Mesenchymal stem cell (in vitro differentiated cells and primary cell): ENCODE results near the gene ELFN1.

Source experiments
- DNase-seq: peaks from one replicate; pipeline ENCODE4 v3.0.0-alpha.2; 2013
- H2AFZ ChIP-seq: one replicate; pipeline ENCODE4 v1.6.1; 2013; ENCODE audit warnings: low read depth, mild to moderate bottlenecking, control low read depth, inconsistent platforms, low read length, moderate library complexity
- H2AK5ac ChIP-seq: 2 replicates; pipeline ENCODE4 v1.6.1; 2013; ENCODE audit warnings: low read length, moderate library complexity, mild to moderate bottlenecking, inconsistent platforms; ENCODE audit not compliant: severe bottlenecking
- H2BK120ac ChIP-seq: one replicate; pipeline ENCODE4 v1.6.1; 2013; ENCODE audit warnings: low read depth, mild to moderate bottlenecking, inconsistent platforms, low read length, moderate library complexity
- H2BK12ac ChIP-seq, 2 experiments: one replicate each; pipeline ENCODE4 v1.6.1; 2013; ENCODE audit warnings: inconsistent platforms in 2 of 2, low read length in 2 of 2, mild to moderate bottlenecking in 2 of 2, moderate library complexity in 2 of 2, control low read depth in 1 of 2
- H2BK15ac ChIP-seq: one replicate; pipeline ENCODE4 v1.6.1; 2013; ENCODE audit warnings: mild to moderate bottlenecking, low read depth, inconsistent platforms; ENCODE audit not compliant: poor library complexity, severe bottlenecking
- H2BK5ac ChIP-seq: 2 replicates; pipeline ENCODE4 v1.6.1; 2013; ENCODE audit warnings: low read depth, mild to moderate bottlenecking, low read length, control low read depth, inconsistent platforms; ENCODE audit not compliant: poor library complexity, severe bottlenecking
- H3K14ac ChIP-seq, 2 experiments: one replicate each; pipeline ENCODE4 v1.6.1; 2013; ENCODE audit warnings: inconsistent platforms in 2 of 2, low read length in 2 of 2, control low read depth in 1 of 2, mild to moderate bottlenecking in 1 of 2, moderate library complexity in 1 of 2
- H3K18ac ChIP-seq, 2 experiments: one replicate each; pipeline ENCODE4 v1.6.1; 2013; ENCODE audit warnings: inconsistent platforms in 2 of 2, low read length in 2 of 2, control low read depth in 1 of 2, low read depth in 1 of 2, mild to moderate bottlenecking in 1 of 2
- H3K23ac ChIP-seq, 2 experiments: one replicate each; pipeline ENCODE4 v1.6.1; 2013; ENCODE audit warnings: inconsistent platforms in 2 of 2, low read length in 2 of 2, mild to moderate bottlenecking in 2 of 2, moderate library complexity in 2 of 2, control low read depth in 1 of 2
- H3K27ac ChIP-seq: 2 replicates; pipeline ENCODE4 v1.5.1; 2013; ENCODE audit warnings: mild to moderate bottlenecking, moderate library complexity, low read length, control low read depth, inconsistent platforms; ENCODE audit not compliant: poor library complexity, severe bottlenecking
- H3K27me3 ChIP-seq, 2 experiments: 2 replicates each; pipeline versions ENCODE4 v1.6.1 to v1.7.0; 2013; ENCODE audit warnings: low read length in 2 of 2, mild to moderate bottlenecking in 2 of 2, moderate library complexity in 2 of 2, control low read depth in 1 of 2, inconsistent platforms in 1 of 2; ENCODE audit not compliant: control insufficient read depth in 1 of 2, insufficient read depth in 1 of 2
- H3K36me3 ChIP-seq, 2 experiments: 2 replicates each; pipeline versions ENCODE4 v1.6.1 to v1.7.0; 2013; ENCODE audit warnings: low read length in 2 of 2, control low read depth in 1 of 2, inconsistent platforms in 1 of 2, low read depth in 1 of 2, mild to moderate bottlenecking in 1 of 2; ENCODE audit not compliant: insufficient read depth in 2 of 2, control insufficient read depth in 1 of 2
- H3K4ac ChIP-seq, 2 experiments: one replicate each; pipeline ENCODE4 v1.6.1; 2013; ENCODE audit warnings: inconsistent platforms in 2 of 2, low read length in 2 of 2, mild to moderate bottlenecking in 2 of 2, moderate library complexity in 2 of 2, control low read depth in 1 of 2, low read depth in 1 of 2
- H3K4me1 ChIP-seq: 2 replicates; pipeline ENCODE4 v1.6.1; 2013; ENCODE audit warnings: low read depth, low read length, control low read depth; ENCODE audit not compliant: control insufficient read depth, insufficient read depth
- H3K4me2 ChIP-seq: 2 replicates; pipeline ENCODE4 v1.6.1; 2013; ENCODE audit warnings: low read length, mild to moderate bottlenecking, inconsistent platforms; ENCODE audit not compliant: poor library complexity, severe bottlenecking
- H3K4me3 ChIP-seq, 2 experiments: 2 replicates each; pipeline versions ENCODE4 v1.5.1 to v1.7.0; 2013; ENCODE audit warnings: low read length in 2 of 2, mild to moderate bottlenecking in 2 of 2, control low read depth in 1 of 2, low read depth in 1 of 2; ENCODE audit not compliant: insufficient read depth in 1 of 2
- H3K79me1 ChIP-seq: replicated peaks from 2 replicates; pipeline ENCODE4 v1.6.1; 2013; ENCODE audit warnings: mild to moderate bottlenecking, control low read depth, low read length, inconsistent platforms; ENCODE audit not compliant: poor library complexity, severe bottlenecking
- H3K9ac ChIP-seq: 2 replicates; pipeline ENCODE4 v1.7.0; 2013; ENCODE audit warnings: mild to moderate bottlenecking, low read length, moderate library complexity
- H3K9me3 ChIP-seq: 2 replicates; pipeline ENCODE4 v1.7.0; 2013; ENCODE audit warnings: mild to moderate bottlenecking, low read length; ENCODE audit not compliant: control insufficient read depth
- H4K8ac ChIP-seq: one replicate; pipeline ENCODE4 v1.6.1; 2013; ENCODE audit warnings: inconsistent platforms, mild to moderate bottlenecking, low read length, moderate library complexity
- H4K91ac ChIP-seq: one replicate; pipeline ENCODE4 v1.6.1; 2013; ENCODE audit warnings: mild to moderate bottlenecking, low read length, inconsistent platforms
- WGBS: methylation state at CpG from one replicate; pipeline ENCODE4 v1.1.7; 2013; ENCODE audit warnings: mixed read lengths; 5-methylcytosine and 5-hydroxymethylcytosine counted together

Gene ELFN1

DNA sequence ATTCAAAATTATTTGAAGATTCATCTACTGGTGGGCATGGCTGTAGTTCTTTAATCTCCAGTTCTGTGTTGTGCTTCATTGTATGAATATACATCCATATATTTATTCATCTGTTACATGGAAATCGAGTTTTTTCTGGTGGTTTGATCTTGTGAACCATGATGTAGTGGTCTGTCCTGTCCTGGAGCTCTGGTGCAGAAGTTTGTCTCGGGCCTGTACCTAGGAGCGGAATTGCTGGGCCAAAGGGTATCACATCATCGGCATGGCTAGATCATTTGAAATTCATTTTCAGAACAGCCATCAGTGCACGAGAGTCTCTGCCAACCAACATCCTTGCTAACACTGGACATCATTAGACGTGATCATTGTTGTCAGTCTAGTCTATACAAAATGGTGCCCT is 107.0 kb downstream of the ELFN1 start:
- no peak overlapping the region for H2BK12ac ChIP-seq
- H4K91ac ChIP-seq, result no peak overlapping the region
- no peak overlapping the region for H2BK5ac ChIP-seq
- no peak overlapping the region for H2BK120ac ChIP-seq
- DNase-seq, result no peak
- no peak overlapping the region for H2AK5ac ChIP-seq
- H3K27me3 ChIP-seq, result peaks cover 0 to 13% of the 10 kb centered on the region in 2 experiments
- no peak overlapping the region for H4K8ac ChIP-seq
- H3K36me3 ChIP-seq, result no peaks in the 10 kb centered on the region
- H3K14ac ChIP-seq, result no peak overlapping the region
- H3K9ac ChIP-seq, result no peak overlapping the region
- H3K18ac ChIP-seq, result no peak overlapping the region
- no peaks in the 10 kb centered on the region for H3K79me1 ChIP-seq
- H3K4me3 ChIP-seq, result no peak overlapping the region
- H2AFZ ChIP-seq, result no peak overlapping the region
- H3K23ac ChIP-seq, result no peak overlapping the region
- H2BK15ac ChIP-seq, result no peak overlapping the region
- no peak overlapping the region for H3K4me2 ChIP-seq
- no peak overlapping the region for H3K27ac ChIP-seq
- H3K4ac ChIP-seq, result no peak overlapping the region
- WGBS, result 73% methylated on average over 6 of the region's 6 CpGs
- peaks cover 16% of the 10 kb centered on the region for H3K9me3 ChIP-seq
- H3K4me1 ChIP-seq, result no peaks in the 10 kb centered on the region

DNA sequence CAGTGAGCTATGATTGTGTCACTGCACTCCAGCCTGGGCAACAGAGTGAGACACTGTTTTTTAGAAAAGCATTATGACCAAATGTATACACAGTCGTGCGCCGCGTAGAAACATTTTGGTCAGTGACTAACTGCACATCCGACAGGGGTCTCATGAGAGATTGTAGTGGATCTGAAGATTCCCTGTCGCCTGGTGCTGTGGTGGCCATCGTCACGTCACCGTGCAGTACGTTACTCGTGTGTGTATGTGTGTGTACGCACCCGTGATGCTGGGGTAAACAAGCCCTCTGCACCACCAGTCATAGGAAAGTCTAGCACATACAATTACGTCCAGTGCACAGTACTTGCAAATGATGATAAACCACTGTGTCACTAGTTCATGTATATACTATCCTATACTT is 109.4 kb downstream of the ELFN1 start:
- H3K4me3 ChIP-seq, result no peak overlapping the region
- H3K9me3 ChIP-seq, result peaks cover 16% of the 10 kb centered on the region
- WGBS, result 91% methylated on average over 13 of the region's 14 CpGs

DNA sequence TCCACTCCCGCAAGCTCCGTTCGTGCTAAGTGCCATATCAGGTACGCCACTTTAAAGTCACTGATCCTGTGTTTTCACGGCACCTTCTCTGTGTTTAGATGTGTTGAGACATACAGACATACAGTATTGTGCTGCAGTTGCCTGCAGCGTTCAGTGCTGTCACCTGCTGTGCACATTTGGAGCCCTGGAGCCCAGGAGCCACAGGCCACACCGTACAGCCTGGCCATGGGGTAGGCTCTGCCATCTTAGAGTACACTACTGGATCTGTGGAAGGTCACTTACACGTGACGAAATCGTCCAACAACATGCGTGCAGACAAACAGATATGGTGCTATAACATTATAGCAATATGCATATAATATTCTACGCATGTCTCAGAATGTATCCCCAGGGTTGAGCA is 111.3 kb downstream of the ELFN1 start:
- Histone ChIP-seq H3K18ac (no peak overlapping the region), H3K23ac (no peak overlapping the region), H2BK12ac (no peak overlapping the region), H3K4me2 (no peak overlapping the region), H3K27ac (no peak overlapping the region), H3K9ac (no peak overlapping the region), H2BK120ac (no peak overlapping the region), H4K91ac (no peak overlapping the region), H3K9me3 (peaks cover 12% of the 10 kb centered on the region), H3K4me3 (no peak overlapping the region), H3K79me1 (no peaks in the 10 kb centered on the region), H3K14ac (no peak overlapping the region), H2BK5ac (no peak overlapping the region), H2AFZ (no peak overlapping the region), H2AK5ac (no peak overlapping the region), H3K27me3 (peaks cover 0 to 7% of the 10 kb centered on the region in 2 experiments), H2BK15ac (no peak overlapping the region), H3K4ac (no peak overlapping the region), H3K4me1 (no peaks in the 10 kb centered on the region), H4K8ac (no peak overlapping the region), H3K36me3 (no peaks in the 10 kb centered on the region)
- DNase-seq, result no peak
- 94% methylated on average over 12 of the region's 12 CpGs for WGBS

More for the DNA sequence above, 109.4 kb downstream of the ELFN1 start:
- H4K8ac ChIP-seq, result no peak overlapping the region
- no peak overlapping the region for H3K9ac ChIP-seq
- no peak overlapping the region for H3K23ac ChIP-seq
- no peak overlapping the region for H2AFZ ChIP-seq
- H2BK120ac ChIP-seq, result no peak overlapping the region
- H3K4me2 ChIP-seq, result no peak overlapping the region
- H3K27ac ChIP-seq, result no peak overlapping the region
- no peak overlapping the region for H2BK12ac ChIP-seq
- H3K79me1 ChIP-seq, result no peaks in the 10 kb centered on the region
- no peak overlapping the region for H2BK5ac ChIP-seq
- H3K36me3 ChIP-seq, result no peaks in the 10 kb centered on the region
- H3K4me1 ChIP-seq, result no peaks in the 10 kb centered on the region
- H2BK15ac ChIP-seq, result no peak overlapping the region
- H3K18ac ChIP-seq, result no peak overlapping the region
- H3K27me3 ChIP-seq, result peaks cover 0 to 13% of the 10 kb centered on the region in 2 experiments
- H3K14ac ChIP-seq, result no peak overlapping the region
- no peak overlapping the region for H4K91ac ChIP-seq
- DNase-seq, result no peak
- H2AK5ac ChIP-seq, result no peak overlapping the region
- no peak overlapping the region for H3K4ac ChIP-seq

DNA sequence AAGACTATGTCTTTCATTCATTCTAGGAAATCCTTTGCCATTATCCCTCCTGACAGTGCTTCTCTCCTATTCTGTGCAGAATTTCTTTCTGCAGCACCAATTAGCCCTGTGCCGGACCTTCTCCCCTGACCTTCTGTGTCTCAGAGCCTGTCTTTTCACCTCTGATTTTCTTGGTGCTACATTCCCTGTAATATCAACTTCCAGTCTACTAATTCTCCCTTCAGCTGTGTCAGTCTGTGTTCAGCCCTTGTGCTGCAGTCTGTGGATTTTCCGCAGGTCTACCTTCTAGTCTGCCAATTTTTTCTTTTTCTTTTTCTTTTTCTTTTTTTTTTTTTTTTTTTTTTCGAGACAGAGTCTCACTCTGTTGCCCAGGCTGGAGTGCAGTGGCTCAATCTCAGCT is 115.8 kb downstream of the ELFN1 start:
- H3K4me2 ChIP-seq, result no peak overlapping the region
- H3K18ac ChIP-seq, result no peak overlapping the region
- no peak overlapping the region for H4K91ac ChIP-seq
- no peak overlapping the region for H3K4me3 ChIP-seq
- no peak overlapping the region for H3K14ac ChIP-seq
- no peak overlapping the region for H3K23ac ChIP-seq
- H2BK12ac ChIP-seq, result no peak overlapping the region
- no peak overlapping the region for H2BK120ac ChIP-seq
- WGBS, result 78% methylated on average over 3 of the region's 3 CpGs
- H2AK5ac ChIP-seq, result no peak overlapping the region
- H3K4me1 ChIP-seq, result no peaks in the 10 kb centered on the region
- peaks cover 2% of the 10 kb centered on the region for H3K9me3 ChIP-seq
- no peaks in the 10 kb centered on the region for H3K79me1 ChIP-seq
- DNase-seq, result no peak
- no peak overlapping the region for H2BK5ac ChIP-seq
- no peak overlapping the region for H2AFZ ChIP-seq
- no peak overlapping the region for H2BK15ac ChIP-seq
- H4K8ac ChIP-seq, result no peak overlapping the region
- H3K36me3 ChIP-seq, result no peaks in the 10 kb centered on the region
- no peak overlapping the region for H3K9ac ChIP-seq
- H3K27ac ChIP-seq, result no peak overlapping the region
- peaks cover 3 to 10% of the 10 kb centered on the region in 2 experiments for H3K27me3 ChIP-seq
- H3K4ac ChIP-seq, result no peak overlapping the region
